ENCODE results near the gene SLC9A1.
A peak's percentile ranks its signal among the peaks of the same experiment; 100 is the strongest.

The SLC9A1 gene

DNA sequence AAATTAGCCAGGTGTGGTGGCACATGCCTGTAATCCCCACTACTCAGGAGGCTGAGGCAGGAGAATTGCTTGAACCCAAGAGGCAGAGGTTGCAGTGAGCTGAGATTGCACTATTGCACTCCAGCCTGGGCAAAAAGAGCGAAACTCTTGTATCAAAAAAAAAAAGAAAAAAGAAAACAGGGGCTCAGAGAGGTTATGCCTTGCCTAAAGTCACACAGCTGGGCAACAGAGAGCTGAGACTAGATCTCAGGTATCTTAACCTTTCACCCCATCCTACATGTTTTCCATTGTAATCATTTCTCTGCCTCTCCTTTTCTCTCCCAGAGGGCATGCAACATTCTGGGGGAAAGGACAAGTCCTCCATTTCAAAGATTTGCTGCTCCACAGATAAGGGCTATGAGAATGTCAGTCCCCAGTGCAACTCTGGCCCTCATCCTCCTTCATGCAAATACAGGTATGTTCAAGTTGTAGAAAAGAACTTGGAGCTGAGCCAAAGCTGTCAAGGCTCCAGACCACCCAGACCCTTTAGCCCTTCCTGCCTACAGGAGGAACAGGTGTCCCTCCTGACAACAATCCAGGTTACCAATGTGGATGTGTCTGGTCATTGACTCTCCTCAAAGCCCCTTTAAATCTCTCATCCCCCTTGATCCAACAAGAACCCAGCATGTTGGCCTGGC lies 6.9 kb downstream of the SLC9A1 start:
- peaks cover 8% of the 10 kb centered on the region for H3K36me3 Mint-ChIP-seq (ENCODE audit: insufficient read depth)
- H3K9me3 Mint-ChIP-seq, result no peaks in the 10 kb centered on the region
- H3K27me3 Mint-ChIP-seq, result no peaks in the 10 kb centered on the region
- peaks cover 45 to 53% of the 10 kb centered on the region in 2 donors for H3K4me1 Mint-ChIP-seq (ENCODE audit: low read depth in 2 of 2)
- ATAC-seq (replicated peaks) (no peak), DNase-seq (no peak)
- no peak overlapping the region for H3K4me3 Mint-ChIP-seq
- H3K27ac Mint-ChIP-seq, result peak overlapping the region; percentile 23 to 78

DNA sequence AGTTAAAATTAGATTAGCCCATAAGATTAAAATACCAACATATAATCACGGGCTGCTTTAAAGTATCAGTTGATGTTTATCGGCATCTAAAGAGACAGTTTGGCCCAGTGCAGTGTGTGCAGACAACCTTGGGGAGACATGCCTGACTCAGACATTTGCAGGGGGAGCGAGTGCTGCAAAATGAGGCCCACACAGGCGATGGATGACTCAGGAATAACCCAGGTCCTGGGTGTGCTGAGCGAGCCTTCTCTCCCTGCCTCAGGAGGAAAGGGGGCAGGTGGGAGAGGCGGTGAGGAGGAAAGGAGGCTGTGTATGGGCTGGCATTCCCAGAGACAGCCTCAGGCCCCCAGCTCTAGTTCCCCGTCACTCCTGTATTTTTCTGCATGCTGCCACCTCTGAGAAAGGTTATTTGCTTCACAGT lies 9.0 kb downstream of the SLC9A1 start:
- DNase-seq (no peak), ATAC-seq (replicated peaks) (no peak)
- Mint-ChIP-seq H3K36me3 (ENCODE audit: insufficient read depth) (peaks cover 8% of the 10 kb centered on the region), H3K27ac (no peak overlapping the region), H3K4me3 (no peak overlapping the region), H3K9me3 (no peaks in the 10 kb centered on the region), H3K4me1 (ENCODE audit: low read depth in 2 of 2) (peaks cover 33 to 42% of the 10 kb centered on the region in 2 donors), H3K27me3 (no peaks in the 10 kb centered on the region)

DNA sequence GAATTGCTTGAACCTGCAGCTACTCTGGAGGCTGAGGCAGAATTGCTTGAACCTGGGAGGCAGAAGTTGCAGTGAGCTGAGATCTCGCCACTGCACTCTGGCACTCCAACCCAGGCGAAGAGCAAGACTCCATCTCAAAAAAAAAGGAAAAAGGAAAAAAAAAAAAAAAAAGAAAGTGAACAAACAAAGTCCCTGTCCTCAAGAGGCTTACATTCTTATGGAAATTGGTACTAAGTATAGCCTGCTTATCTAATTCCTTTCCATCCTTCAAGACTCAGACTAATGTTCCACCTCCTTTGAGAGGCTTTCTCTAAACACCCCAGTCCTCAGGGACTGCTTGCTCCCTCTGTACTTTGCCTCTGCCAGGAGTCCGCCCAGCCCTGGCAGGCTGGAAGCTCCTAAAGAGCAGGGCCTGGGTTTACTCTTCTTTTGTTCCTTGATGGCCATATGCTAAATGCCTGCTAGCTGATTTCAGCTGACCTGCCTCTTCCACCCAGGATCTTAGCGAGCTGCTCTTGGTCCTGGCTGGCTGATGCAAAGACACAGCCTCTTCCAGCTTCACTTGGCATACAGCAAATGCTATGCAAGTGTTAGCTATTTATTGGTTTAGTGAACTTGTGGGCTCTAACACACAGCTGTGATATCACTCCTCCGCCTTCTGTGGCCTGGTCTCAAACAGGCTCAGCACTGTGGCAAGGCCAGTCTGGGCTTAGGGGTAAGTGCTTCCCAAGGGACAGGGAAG lies 9.8 kb downstream of the SLC9A1 start:
- Mint-ChIP-seq H3K27ac (peak overlapping the region in 1 of 2 donors; percentile 46), H3K9me3 (no peaks in the 10 kb centered on the region), H3K4me3 (no peak overlapping the region), H3K36me3 (ENCODE audit: insufficient read depth) (peaks cover 8% of the 10 kb centered on the region), H3K27me3 (no peaks in the 10 kb centered on the region), H3K4me1 (ENCODE audit: low read depth in 2 of 2) (peaks cover 31 to 38% of the 10 kb centered on the region in 2 donors)
- no peak for DNase-seq
- no peak for ATAC-seq (replicated peaks)

DNA sequence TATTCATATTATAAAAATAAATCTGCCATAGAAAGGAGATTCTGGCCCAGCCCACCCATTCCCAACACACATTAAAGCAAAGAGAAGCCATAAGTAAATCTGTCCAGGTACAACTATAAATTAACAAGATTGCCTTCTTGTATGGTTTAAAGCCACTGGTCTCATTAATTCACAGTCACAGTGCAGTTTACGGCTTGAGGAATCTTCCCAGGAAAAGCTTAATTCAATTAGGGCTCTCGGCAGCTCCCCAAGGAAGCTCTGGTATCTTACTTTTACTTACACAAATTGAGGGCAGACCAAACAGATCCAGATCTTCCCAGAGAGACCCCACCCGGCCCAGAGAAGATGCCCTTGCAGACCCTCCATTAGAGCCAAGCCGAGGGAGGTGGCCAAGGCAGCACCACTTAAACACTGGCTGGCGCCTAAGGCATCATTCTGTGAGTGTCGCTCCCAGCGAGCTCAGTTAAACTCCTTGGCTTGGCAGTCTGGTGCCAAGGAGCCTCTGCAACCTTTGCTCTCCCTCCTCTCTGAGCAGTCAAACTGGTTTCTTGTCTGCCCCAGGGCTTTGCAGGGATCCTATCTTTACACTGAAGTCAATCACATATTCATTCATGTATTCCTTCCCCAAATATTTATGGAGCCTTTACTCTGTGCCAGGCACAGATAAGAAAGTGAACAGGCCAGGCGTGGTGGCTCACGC lies 10.7 kb downstream of the SLC9A1 start:
- Mint-ChIP-seq H3K4me1 (ENCODE audit: low read depth in 2 of 2) (peaks cover 24 to 34% of the 10 kb centered on the region in 2 donors), H3K27me3 (no peaks in the 10 kb centered on the region), H3K4me3 (no peak overlapping the region), H3K36me3 (ENCODE audit: insufficient read depth) (peaks cover 8% of the 10 kb centered on the region), H3K27ac (peak overlapping the region in 1 of 2 donors; percentile 46), H3K9me3 (no peaks in the 10 kb centered on the region)
- DNase-seq (no peak), ATAC-seq (replicated peaks) (no peak)

DNA sequence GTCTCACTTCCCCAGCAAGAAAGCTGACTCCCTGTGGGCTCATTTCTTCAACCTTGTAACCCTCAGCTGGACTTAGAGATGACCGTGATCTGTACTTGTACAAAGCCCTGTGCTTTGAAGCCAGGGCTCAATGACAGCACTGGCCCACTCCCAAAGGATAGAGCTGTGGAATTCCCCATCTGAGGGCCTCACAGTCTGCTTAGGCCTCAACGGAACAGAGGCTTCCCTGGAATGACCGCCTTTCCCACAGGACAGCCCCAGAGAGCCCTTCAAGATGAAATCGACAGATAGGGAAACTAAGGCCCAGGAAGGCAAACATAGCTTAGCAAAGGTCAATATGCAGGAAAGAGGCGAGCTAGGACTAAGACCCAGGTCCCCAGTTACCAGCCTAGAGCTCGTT lies 11.5 kb downstream of the SLC9A1 start:
- Mint-ChIP-seq H3K4me1 (ENCODE audit: low read depth in 2 of 2) (peaks cover 21 to 28% of the 10 kb centered on the region in 2 donors), H3K36me3 (ENCODE audit: insufficient read depth) (peaks cover 8% of the 10 kb centered on the region), H3K27ac (peak overlapping the region; percentile 41 to 89)

DNA sequence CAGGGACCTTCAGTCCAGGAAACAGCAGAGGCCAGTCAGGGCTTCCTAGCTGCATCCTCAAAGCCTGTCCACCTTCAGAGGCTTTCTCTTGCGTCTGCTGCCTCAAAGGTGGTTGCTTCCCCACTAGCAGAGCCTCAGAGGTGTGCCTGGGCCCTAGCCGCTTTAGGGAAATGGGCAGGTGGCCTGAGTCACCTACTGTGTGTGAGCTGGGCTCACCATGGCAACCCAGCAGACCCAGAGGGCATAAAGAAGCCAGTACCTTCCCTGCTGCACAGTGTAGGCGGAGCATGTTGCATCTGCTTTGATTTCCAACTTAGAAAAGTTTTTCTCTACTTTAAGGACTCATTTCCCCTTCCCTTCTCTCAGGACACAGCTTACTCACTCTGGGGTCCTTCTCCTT lies 12.5 kb downstream of the SLC9A1 start:
- Mint-ChIP-seq H3K27me3 (no peaks in the 10 kb centered on the region), H3K4me3 (no peak overlapping the region), H3K36me3 (ENCODE audit: insufficient read depth) (peaks cover 12% of the 10 kb centered on the region), H3K27ac (peak overlapping the region; percentile 41 to 89), H3K9me3 (no peaks in the 10 kb centered on the region), H3K4me1 (ENCODE audit: low read depth in 2 of 2) (peaks cover 26 to 34% of the 10 kb centered on the region in 2 donors)
- no peak for DNase-seq
- ATAC-seq (replicated peaks), result no peak

More for the DNA sequence above, 11.5 kb downstream of the SLC9A1 start:
- DNase-seq (no peak), ATAC-seq (replicated peaks) (no peak)
- H3K4me3 Mint-ChIP-seq, result no peak overlapping the region
- no peaks in the 10 kb centered on the region for H3K27me3 Mint-ChIP-seq
- H3K9me3 Mint-ChIP-seq, result no peaks in the 10 kb centered on the region

DNA sequence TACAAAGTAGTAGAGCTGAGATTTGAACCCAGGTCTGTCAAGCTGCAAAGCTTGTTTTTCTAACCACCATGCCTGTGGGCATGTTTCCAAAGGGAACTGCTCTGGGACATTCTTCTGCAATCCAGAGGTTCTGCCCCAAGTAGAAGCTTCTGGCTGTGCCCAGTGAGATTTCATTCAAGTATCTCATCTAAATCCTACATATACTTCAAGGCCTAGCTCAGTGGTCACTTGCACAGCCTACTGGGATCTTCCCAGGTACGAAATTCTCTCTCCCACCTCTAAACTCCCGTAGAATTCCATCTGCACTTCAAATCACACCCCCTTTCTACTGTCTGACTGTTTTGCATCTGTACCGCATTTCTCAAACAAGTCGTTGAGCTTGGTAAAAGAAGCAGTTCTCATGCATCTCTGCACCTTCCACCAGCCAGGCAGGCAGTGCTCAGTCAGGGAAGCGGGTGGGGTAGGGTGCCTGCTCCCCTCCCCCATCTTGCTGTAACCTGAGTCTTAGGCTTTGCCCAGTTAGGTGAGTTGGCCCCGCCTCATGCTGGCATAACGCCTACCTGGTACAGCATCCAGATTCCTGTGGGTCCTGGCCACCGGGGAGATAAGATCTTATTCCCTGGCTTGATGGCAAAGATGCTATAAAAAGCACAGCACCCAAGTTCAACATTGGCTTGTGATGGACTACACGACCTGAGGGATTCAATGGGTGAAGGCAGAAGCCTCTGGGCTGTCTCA lies 13.5 kb downstream of the SLC9A1 start:
- Mint-ChIP-seq H3K27me3 (no peaks in the 10 kb centered on the region), H3K36me3 (ENCODE audit: insufficient read depth) (peaks cover 19% of the 10 kb centered on the region), H3K9me3 (no peaks in the 10 kb centered on the region), H3K4me3 (no peak overlapping the region), H3K4me1 (ENCODE audit: low read depth in 2 of 2) (peaks cover 36 to 44% of the 10 kb centered on the region in 2 donors), H3K27ac (peak overlapping the region in 1 of 2 donors; percentile 29)
- no peak for DNase-seq
- ATAC-seq (replicated peaks), result no peak

DNA sequence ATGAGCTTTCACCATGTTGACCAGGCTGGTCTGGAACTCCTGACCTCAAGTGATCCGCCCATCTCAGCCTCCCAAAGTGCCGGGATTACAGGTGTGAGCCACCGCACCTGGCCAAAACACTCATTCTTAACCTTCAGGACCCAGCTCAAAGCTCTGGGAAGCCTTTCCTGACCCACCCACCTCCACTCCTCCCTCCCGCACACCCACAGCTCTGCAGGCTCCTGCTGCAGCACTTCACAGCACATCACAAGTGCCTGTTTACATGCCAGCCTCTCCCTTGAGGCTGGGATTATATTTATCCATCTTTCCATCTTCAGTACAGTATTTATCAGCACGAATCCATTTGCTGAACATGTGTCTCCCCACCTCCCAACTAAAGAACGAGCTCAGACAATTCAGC lies 14.9 kb downstream of the SLC9A1 start:
- DNase-seq, result no peak
- H3K36me3 Mint-ChIP-seq (ENCODE audit: insufficient read depth), result peaks cover 26% of the 10 kb centered on the region
- H3K27ac Mint-ChIP-seq, result peak overlapping the region; percentile 41 to 98
- H3K9me3 Mint-ChIP-seq, result no peaks in the 10 kb centered on the region
- peaks cover 45 to 47% of the 10 kb centered on the region in 2 donors for H3K4me1 Mint-ChIP-seq (ENCODE audit: low read depth in 2 of 2)
- ATAC-seq (replicated peaks), result no peak
- no peaks in the 10 kb centered on the region for H3K27me3 Mint-ChIP-seq
- H3K4me3 Mint-ChIP-seq, result no peak overlapping the region

DNA sequence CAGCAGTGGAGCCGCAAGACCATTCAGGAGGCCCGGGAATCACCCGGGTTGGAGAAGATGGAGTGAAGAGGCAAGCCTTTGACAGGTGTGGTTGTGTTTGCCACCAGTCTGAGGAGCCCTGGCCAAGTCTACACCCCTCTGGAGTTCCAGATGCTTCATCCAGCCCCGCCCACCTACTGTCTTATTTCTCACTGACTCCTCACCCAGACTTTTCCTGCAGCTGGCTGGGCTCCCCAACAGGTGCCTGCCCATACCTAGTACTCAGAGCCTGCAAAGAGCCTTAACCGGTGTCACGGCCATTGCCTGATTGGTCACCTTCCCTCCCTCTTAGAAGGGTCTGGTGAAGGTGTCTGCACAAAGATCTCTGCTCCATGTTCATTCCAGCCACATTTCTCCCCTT lies 16.0 kb downstream of the SLC9A1 start:
- Mint-ChIP-seq H3K27ac (peak overlapping the region; percentile 36 to 98), H3K4me1 (ENCODE audit: low read depth in 2 of 2) (peaks cover 45 to 47% of the 10 kb centered on the region in 2 donors), H3K4me3 (no peak overlapping the region), H3K36me3 (ENCODE audit: insufficient read depth) (peaks cover 26% of the 10 kb centered on the region), H3K9me3 (no peaks in the 10 kb centered on the region), H3K27me3 (no peaks in the 10 kb centered on the region)
- DNase-seq (no peak), ATAC-seq (replicated peaks) (no peak)

DNA sequence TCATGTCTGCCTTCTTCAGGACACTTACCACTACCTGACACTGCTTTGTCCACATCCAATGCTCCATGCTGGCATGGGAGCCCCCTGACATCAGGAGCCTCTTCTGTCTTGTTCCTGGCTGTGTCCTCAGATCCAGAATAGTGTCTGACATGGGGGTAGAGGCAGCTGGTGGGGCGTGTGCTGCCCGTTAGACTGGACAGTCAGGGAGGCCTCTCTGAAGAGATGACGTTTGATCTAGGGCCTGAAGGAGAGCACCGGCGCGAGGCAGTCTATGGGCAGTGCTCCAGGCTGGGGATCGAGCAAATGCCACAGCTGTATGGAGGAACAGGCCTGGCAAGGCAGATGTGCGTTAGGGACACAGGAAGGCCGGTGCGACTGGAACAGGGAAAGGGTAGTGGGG lies 16.6 kb downstream of the SLC9A1 start:
- Mint-ChIP-seq H3K27me3 (no peaks in the 10 kb centered on the region), H3K36me3 (ENCODE audit: insufficient read depth) (peaks cover 31% of the 10 kb centered on the region), H3K27ac (peak overlapping the region; percentile 98), H3K4me1 (ENCODE audit: low read depth in 2 of 2) (peaks cover 45 to 46% of the 10 kb centered on the region in 2 donors), H3K4me3 (peak overlapping the region; percentile 78 to 85), H3K9me3 (no peaks in the 10 kb centered on the region)
- ATAC-seq (replicated peaks), result no peak
- no peak for DNase-seq

DNA sequence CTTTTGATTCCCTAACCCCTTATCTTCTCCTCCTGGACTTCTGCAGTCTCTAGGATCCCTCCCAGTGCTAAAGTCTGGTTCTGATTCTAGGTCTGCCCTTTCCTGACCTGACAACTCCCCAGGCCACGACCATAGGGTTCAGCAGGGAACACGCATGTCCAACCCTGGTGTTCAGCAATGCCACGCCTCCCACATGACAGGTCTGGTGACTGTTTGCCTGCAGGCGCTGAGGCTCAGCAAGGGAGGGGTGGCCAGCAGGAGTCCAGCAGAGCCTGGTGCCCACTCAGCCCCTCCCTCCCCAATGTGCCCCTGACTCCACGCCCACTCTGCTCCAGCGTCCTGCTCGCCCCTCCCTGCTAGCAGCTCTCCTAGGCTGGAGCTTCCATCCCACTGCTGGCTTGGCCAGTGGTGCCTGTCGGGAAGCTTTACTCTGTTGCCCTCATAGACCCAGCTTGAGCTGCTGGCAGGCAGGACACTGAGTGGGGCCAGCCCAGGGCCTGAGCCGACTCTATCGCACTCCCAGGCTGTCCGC lies 17.3 kb downstream of the SLC9A1 start:
- no peaks in the 10 kb centered on the region for H3K27me3 Mint-ChIP-seq
- H3K4me1 Mint-ChIP-seq (ENCODE audit: low read depth in 2 of 2), result peaks cover 38 to 41% of the 10 kb centered on the region in 2 donors
- peak; percentile 28 for ATAC-seq (replicated peaks)
- H3K4me3 Mint-ChIP-seq, result peak overlapping the region; percentile 78 to 85
- peak overlapping the region; percentile 98 for H3K27ac Mint-ChIP-seq
- no peaks in the 10 kb centered on the region for H3K9me3 Mint-ChIP-seq
- peaks cover 35% of the 10 kb centered on the region for H3K36me3 Mint-ChIP-seq (ENCODE audit: insufficient read depth)
- DNase-seq, result peak in 1 of 3 experiments; percentile 15

DNA sequence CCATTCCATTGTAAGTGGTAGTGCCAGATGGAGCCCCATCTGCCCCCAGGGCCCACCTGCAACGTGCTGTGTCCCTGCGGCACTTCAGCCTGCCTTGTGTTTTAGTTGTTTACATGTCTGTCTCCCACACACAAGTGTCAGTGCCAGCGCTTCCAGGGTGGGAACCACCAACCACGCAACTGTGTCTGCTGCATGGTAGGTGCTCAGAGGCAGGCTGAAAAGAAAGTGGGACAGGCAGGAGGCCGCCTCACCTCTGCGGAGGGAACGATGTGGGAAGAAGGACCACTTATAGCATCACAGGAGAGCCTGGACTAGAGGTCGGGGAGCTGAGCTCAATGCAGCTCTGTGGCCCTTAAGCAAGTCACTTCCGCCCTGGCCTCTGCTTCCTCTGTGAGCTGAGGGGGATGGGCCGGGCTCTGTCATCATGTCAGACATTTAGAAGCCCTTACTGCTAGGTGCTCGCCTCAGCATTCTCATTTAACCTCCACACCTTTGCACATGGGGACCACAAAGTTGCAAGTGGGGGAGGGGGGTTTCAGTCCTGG lies 17.9 kb downstream of the SLC9A1 start:
- Mint-ChIP-seq H3K4me3 (peak overlapping the region; percentile 78 to 85), H3K4me1 (ENCODE audit: low read depth in 2 of 2) (peaks cover 37 to 41% of the 10 kb centered on the region in 2 donors), H3K9me3 (no peaks in the 10 kb centered on the region), H3K36me3 (ENCODE audit: insufficient read depth) (peaks cover 35% of the 10 kb centered on the region), H3K27me3 (no peaks in the 10 kb centered on the region), H3K27ac (peak overlapping the region; percentile 98)
- DNase-seq, result peak; percentile 65 to 78 (median 73)
- peak; percentile 87 for ATAC-seq (replicated peaks)

DNA sequence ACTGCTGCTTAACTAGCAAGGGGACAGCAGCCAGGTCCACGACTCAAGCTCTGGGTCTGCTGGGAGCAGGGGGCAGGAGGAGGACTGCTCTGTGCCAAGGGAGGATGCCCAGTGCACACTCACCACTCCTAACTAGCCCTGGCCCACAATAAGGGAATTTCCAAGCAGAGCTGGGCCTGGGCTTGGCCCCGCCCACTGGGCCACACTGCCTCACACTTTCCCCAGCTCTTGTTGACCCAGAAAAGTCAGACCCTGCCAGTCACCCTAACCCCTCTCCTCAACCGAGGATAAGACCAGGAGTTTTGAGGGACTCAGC lies 18.7 kb downstream of the SLC9A1 start:
- Mint-ChIP-seq H3K27ac (peak overlapping the region; percentile 98), H3K4me1 (ENCODE audit: low read depth in 2 of 2) (peaks cover 37 to 38% of the 10 kb centered on the region in 2 donors), H3K9me3 (no peaks in the 10 kb centered on the region), H3K36me3 (ENCODE audit: insufficient read depth) (peaks cover 35% of the 10 kb centered on the region), H3K4me3 (peak overlapping the region; percentile 78 to 85), H3K27me3 (no peaks in the 10 kb centered on the region)
- DNase-seq (peak in 2 of 3 experiments; percentile 22 to 30), ATAC-seq (replicated peaks) (peak; percentile 52)
